ENCODE data around the gene STX8.

STX8 gene

GRCh38 chr17:9554715-9555114 lies 20.9 kb downstream of the STX8 start:
- peak; percentile 64 for DNase-seq

GRCh38 chr17:9553596-9553995 lies 22.0 kb downstream of the STX8 start:
- no peak for DNase-seq

- DNase-seq: no peak
Observed at GRCh38 chr17:9553181-9553580, 22.4 kb downstream of the STX8 start.

GRCh38 chr17:9549215-9549614 lies 26.4 kb downstream of the STX8 start:
- DNase-seq: no peak

GRCh38 chr17:9544221-9544620 lies 31.4 kb downstream of the STX8 start:
- DNase-seq: no peak

GRCh38 chr17:9541718-9542117 lies 33.9 kb downstream of the STX8 start:
- no peak for DNase-seq

GRCh38 chr17:9538626-9539025 lies 37.0 kb downstream of the STX8 start:
- DNase-seq: no peak

- DNase-seq: no peak
Observed at GRCh38 chr17:9537177-9537776, 38.3 kb downstream of the STX8 start.

- DNase-seq: no peak
Observed at GRCh38 chr17:9536061-9536460, 39.6 kb downstream of the STX8 start.

GRCh38 chr17:9533441-9533840 lies 42.2 kb downstream of the STX8 start:
- no peak for DNase-seq

- no peak for DNase-seq
Observed at GRCh38 chr17:9532715-9533114, 42.9 kb downstream of the STX8 start.

GRCh38 chr17:9531034-9531433 lies 44.6 kb downstream of the STX8 start:
- DNase-seq: peak; percentile 74

GRCh38 chr17:9529033-9529700 lies 46.5 kb downstream of the STX8 start:
- no peak for DNase-seq

GRCh38 chr17:9527788-9528187 lies 47.8 kb downstream of the STX8 start:
- no peak for DNase-seq

- peak; percentile 56 for DNase-seq
Observed at GRCh38 chr17:9522074-9522473, 53.5 kb downstream of the STX8 start.

GRCh38 chr17:9521062-9521461 lies 54.6 kb downstream of the STX8 start:
- no peak for DNase-seq

- DNase-seq: peak; percentile 71
Observed at GRCh38 chr17:9520649-9521048, 55.0 kb downstream of the STX8 start.

- no peak for DNase-seq
Observed at GRCh38 chr17:9519583-9520272, 55.9 kb downstream of the STX8 start.

GRCh38 chr17:9517396-9517795 lies 58.2 kb downstream of the STX8 start:
- DNase-seq: no peak

GRCh38 chr17:9513266-9513665 lies 62.4 kb downstream of the STX8 start:
- no peak for DNase-seq

- DNase-seq: peak; percentile 60
Observed at GRCh38 chr17:9512323-9513168, 63.1 kb downstream of the STX8 start.

- peak; percentile 90 for DNase-seq
Observed at GRCh38 chr17:9509236-9509816, 66.3 kb downstream of the STX8 start.

- DNase-seq: no peak
Observed at GRCh38 chr17:9499041-9499440, 76.6 kb downstream of the STX8 start.
